Measurements from ENCODE around the gene ADRA1B.

Gene ADRA1B

DNA sequence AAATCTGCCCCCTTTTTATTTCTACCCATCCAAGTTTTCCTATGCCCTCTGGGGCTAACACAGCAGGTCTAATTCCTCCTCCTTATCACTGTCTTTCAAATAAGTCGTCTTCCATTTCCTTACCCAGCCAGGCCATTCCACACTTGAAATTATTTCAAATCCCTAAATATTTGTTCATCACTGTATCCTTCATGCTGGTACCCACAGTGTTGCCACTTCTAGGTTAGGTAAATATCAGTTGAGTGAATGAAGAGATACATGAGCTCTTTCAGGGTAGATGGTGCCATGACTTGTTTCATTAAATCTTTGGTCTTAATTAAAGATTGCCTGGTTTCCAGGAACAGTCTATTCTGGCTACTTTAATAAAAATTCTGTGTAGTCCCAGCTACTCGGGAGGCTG, 35.6 kb upstream of the ADRA1B start:
- Histone ChIP-seq H3K4me3 (ENCODE audit: insufficient read depth, low read length, poor library complexity, severe bottlenecking) (no peak overlapping the region), H3K9ac (ENCODE audit: low read length) (no peak overlapping the region)
- TF ChIP-seq, protein P1, sequence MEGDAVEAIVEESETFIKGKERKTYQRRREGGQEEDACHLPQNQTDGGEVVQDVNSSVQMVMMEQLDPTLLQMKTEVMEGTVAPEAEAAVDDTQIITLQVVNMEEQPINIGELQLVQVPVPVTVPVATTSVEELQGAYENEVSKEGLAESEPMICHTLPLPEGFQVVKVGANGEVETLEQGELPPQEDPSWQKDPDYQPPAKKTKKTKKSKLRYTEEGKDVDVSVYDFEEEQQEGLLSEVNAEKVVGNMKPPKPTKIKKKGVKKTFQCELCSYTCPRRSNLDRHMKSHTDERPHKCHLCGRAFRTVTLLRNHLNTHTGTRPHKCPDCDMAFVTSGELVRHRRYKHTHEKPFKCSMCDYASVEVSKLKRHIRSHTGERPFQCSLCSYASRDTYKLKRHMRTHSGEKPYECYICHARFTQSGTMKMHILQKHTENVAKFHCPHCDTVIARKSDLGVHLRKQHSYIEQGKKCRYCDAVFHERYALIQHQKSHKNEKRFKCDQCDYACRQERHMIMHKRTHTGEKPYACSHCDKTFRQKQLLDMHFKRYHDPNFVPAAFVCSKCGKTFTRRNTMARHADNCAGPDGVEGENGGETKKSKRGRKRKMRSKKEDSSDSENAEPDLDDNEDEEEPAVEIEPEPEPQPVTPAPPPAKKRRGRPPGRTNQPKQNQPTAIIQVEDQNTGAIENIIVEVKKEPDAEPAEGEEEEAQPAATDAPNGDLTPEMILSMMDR (IDR thresholded peaks at IDR 0.05; ENCODE audit: insufficient read depth, low read length, poor library complexity, severe bottlenecking) = no peak
- TF ChIP-seq EZH2phosphoT487 (conservative IDR thresholded peaks at IDR 0.05; ENCODE audit: low read length) = no peak

DNA sequence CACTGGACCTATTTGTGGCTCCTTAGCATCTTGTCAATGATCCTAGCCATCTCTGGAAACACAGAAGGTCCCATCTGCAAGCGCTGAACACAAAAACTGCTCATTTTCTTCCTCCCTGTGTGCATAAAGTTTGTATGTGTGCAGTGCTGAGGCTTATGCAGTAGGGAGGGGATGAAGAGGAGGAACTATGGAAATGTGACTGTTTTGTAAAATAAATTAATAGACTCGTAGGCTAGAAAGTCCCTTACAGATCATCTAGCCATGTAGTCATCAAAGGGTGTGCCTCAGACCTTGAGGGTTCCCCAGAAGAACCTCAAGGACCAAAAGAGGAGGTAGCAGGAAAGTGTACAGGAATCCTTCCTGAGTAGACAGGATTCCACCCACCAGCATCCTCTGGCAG, 34.3 kb upstream of the ADRA1B start:
- TF ChIP-seq, protein P1 (IDR thresholded peaks at IDR 0.05; ENCODE audit: insufficient read depth, low read length, poor library complexity, severe bottlenecking) = no peak
- no peak for TF ChIP-seq EZH2phosphoT487 (conservative IDR thresholded peaks at IDR 0.05; ENCODE audit: low read length)
- Histone ChIP-seq H3K27ac (ENCODE audit: low read depth, low read length) (no peak overlapping the region), H4K20me1 (ENCODE audit: low read depth, low read length) (no peaks in the 10 kb centered on the region), H3K9me2 (replicated peaks; ENCODE audit: insufficient read depth, low read length) (no peaks in the 10 kb centered on the region), H3K9ac (ENCODE audit: low read length) (no peak overlapping the region), H3K36me3 (ENCODE audit: low read length) (no peaks in the 10 kb centered on the region), H3K4me2 (ENCODE audit: low read depth, low read length, poor library complexity, severe bottlenecking) (no peak overlapping the region), H3K27me3 (ENCODE audit: low read length) (no peaks in the 10 kb centered on the region), H2AFZ (ENCODE audit: low read depth, low read length, severe bottlenecking) (no peak overlapping the region), H3K4me3 (ENCODE audit: insufficient read depth, low read length, poor library complexity, severe bottlenecking) (no peak overlapping the region), H3F3A (ENCODE audit: insufficient read depth) (no peaks in the 10 kb centered on the region), H3K9me3 (ENCODE audit: insufficient read depth, low read length) (no peaks in the 10 kb centered on the region), H3K79me2 (ENCODE audit: insufficient read depth, low read length) (no peaks in the 10 kb centered on the region)

More for the DNA sequence above, 35.6 kb upstream of the ADRA1B start:
- no peaks in the 10 kb centered on the region for H3F3A ChIP-seq (ENCODE audit: insufficient read depth)
- H3K4me2 ChIP-seq (ENCODE audit: low read depth, low read length, poor library complexity, severe bottlenecking) = no peak overlapping the region
- H3K9me3 ChIP-seq (ENCODE audit: insufficient read depth, low read length) = no peaks in the 10 kb centered on the region
- no peaks in the 10 kb centered on the region for H3K36me3 ChIP-seq (ENCODE audit: low read length)
- H3K79me2 ChIP-seq (ENCODE audit: insufficient read depth, low read length) = no peaks in the 10 kb centered on the region
- H4K20me1 ChIP-seq (ENCODE audit: low read depth, low read length) = no peaks in the 10 kb centered on the region
- no peak overlapping the region for H3K27ac ChIP-seq (ENCODE audit: low read depth, low read length)
- H3K27me3 ChIP-seq (ENCODE audit: low read length) = no peaks in the 10 kb centered on the region
- no peaks in the 10 kb centered on the region for H3K9me2 ChIP-seq (replicated peaks; ENCODE audit: insufficient read depth, low read length)
- H2AFZ ChIP-seq (ENCODE audit: low read depth, low read length, severe bottlenecking) = no peak overlapping the region

DNA sequence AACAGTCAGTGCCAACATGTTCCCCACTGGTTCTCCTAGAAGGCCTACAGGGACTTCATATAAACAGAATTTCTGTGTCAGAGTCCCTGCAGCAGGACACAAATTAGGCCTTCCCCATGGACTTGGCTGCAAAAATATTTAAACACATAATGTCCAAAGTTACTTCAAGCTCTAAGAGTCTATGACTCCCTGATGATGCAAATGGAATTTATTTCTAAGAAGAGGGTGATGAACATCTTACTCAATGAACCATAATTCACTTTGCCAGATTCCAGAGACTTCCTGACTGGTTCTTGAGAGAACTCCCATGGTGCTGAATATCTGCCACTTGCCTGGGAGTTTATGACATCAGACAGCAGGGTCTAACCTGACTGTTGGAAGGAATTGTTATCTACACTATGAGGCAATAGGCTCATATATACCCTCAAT, 32.7 kb upstream of the ADRA1B start:
- Histone ChIP-seq H3K79me2 (ENCODE audit: insufficient read depth, low read length) (no peaks in the 10 kb centered on the region), H3K27ac (ENCODE audit: low read depth, low read length) (no peak overlapping the region), H2AFZ (ENCODE audit: low read depth, low read length, severe bottlenecking) (no peak overlapping the region), H4K20me1 (ENCODE audit: low read depth, low read length) (no peaks in the 10 kb centered on the region), H3K4me3 (ENCODE audit: insufficient read depth, low read length, poor library complexity, severe bottlenecking) (no peak overlapping the region), H3K9ac (ENCODE audit: low read length) (no peak overlapping the region), H3K4me2 (ENCODE audit: low read depth, low read length, poor library complexity, severe bottlenecking) (no peak overlapping the region), H3K27me3 (ENCODE audit: low read length) (no peaks in the 10 kb centered on the region), H3K9me3 (ENCODE audit: insufficient read depth, low read length) (no peaks in the 10 kb centered on the region), H3K9me2 (replicated peaks; ENCODE audit: insufficient read depth, low read length) (no peaks in the 10 kb centered on the region), H3K36me3 (ENCODE audit: low read length) (no peaks in the 10 kb centered on the region), H3F3A (ENCODE audit: insufficient read depth) (no peaks in the 10 kb centered on the region)
- no peak for TF ChIP-seq EZH2phosphoT487 (conservative IDR thresholded peaks at IDR 0.05; ENCODE audit: low read length)
- TF ChIP-seq, protein P1 (IDR thresholded peaks at IDR 0.05; ENCODE audit: insufficient read depth, low read length, poor library complexity, severe bottlenecking) = no peak

Measured in SU-DHL-6 (cell line).